Endothelial cell of umbilical vein (primary cell): ENCODE data around the gene CFAP107. TPM values are rescaled to one million over a fixed set of nuclear protein-coding genes. Genes with fewer than 3 reads are reported as not detected.

Experiments
- BruUV-seq: library from RNA; stranded (reverse); fragments of 400-500 nt; replicated peaks from 2 replicates; lab custom pipeline; 2021; lab: Mats Ljungman, UMichigan
- CTCF ChIA-PET: fragments of 300-600, 350-600 bp; sonication (Branson Sonifier 250); formaldehyde crosslinking; loops from one replicate; lab custom pipeline; 2021; ENCODE audit warnings: antibody characterized with exemption, inconsistent platforms; lab: Charles Lee
- POLR2A ChIA-PET: fragments of 300-600, 350-600 bp; sonication (Branson Sonifier 250); formaldehyde crosslinking; loops from one replicate; lab custom pipeline; 2021; ENCODE audit warnings: antibody characterized with exemption, inconsistent platforms; lab: Charles Lee
- DNase-seq: peaks from one replicate; pipeline ENCODE4 v3.0.0-alpha.2; 2011; ENCODE audit warnings: low read depth, low spot score
- FAIRE-seq: peaks from 2 replicates; lab custom pipeline; 2011; peaks lifted over from hg19 to GRCh38; lab: Jason Lieb, UNC
- H2AFZ ChIP-seq: 2 replicates; pipeline ENCODE4 v1.6.0; 2012; ENCODE audit warnings: low read depth, low read length, control low read depth, inconsistent platforms
- H3K27ac ChIP-seq: 2 replicates; pipeline ENCODE4 v1.5.1; 2011; ENCODE audit warnings: low read depth, mild to moderate bottlenecking, control low read depth, low read length, moderate library complexity; ENCODE audit not compliant: insufficient read depth
- H3K27me3 ChIP-seq, 2 experiments: 2 replicates each; pipeline versions ENCODE4 v1.6.0 to v1.6.1; 2011; ENCODE audit warnings: low read length in 2 of 2, mixed read lengths in 1 of 2; ENCODE audit not compliant: control insufficient read depth in 2 of 2, insufficient read depth in 2 of 2
- H3K36me3 ChIP-seq, 2 experiments: 2 replicates in 1 of 2; 3 replicates in 1 of 2; pipeline ENCODE4 v1.5.1; 2011; ENCODE audit warnings: low read length in 2 of 2, mild to moderate bottlenecking in 1 of 2, moderate library complexity in 1 of 2; ENCODE audit not compliant: control insufficient read depth in 2 of 2, insufficient read depth in 2 of 2; ENCODE audit errors: extremely low read depth in 1 of 2
- H3K4me1 ChIP-seq: 3 replicates; pipeline ENCODE4 v1.5.1; 2011; ENCODE audit warnings: mild to moderate bottlenecking, low read length; ENCODE audit not compliant: control insufficient read depth, insufficient read depth; ENCODE audit errors: extremely low read depth
- H3K4me2 ChIP-seq: 2 replicates; pipeline ENCODE4 v1.6.1; 2011; ENCODE audit warnings: low read length, control low read depth, mixed read lengths; ENCODE audit not compliant: insufficient read depth
- H3K4me3 ChIP-seq, 3 experiments: fragments of 200-600 bp in 1 of 3; sonication (generic), shearing (Covaris generic) in 1 of 3; replicated peaks in 1 of 3; 2 replicates each; pipeline ENCODE4 v1.5.1; 2011 to 2016; ENCODE audit warnings: control low read depth in 3 of 3, low read length in 3 of 3, mild to moderate bottlenecking in 2 of 3, inconsistent platforms in 1 of 3, low read depth in 1 of 3, moderate library complexity in 1 of 3; ENCODE audit not compliant: insufficient read depth in 1 of 3
- H3K79me2 ChIP-seq: 2 replicates; pipeline ENCODE4 v1.6.0; 2012; ENCODE audit warnings: low read length, inconsistent platforms; ENCODE audit not compliant: control insufficient read depth, insufficient read depth
- H3K9ac ChIP-seq: replicated peaks from 2 replicates; pipeline ENCODE3; 2011; ENCODE audit warnings: low read length, control low read depth; ENCODE audit not compliant: insufficient read depth; ENCODE audit errors: extremely low read depth
- H3K9me1 ChIP-seq: replicated peaks from 3 replicates; pipeline ENCODE4 v1.6.0; 2011; ENCODE audit warnings: mild to moderate bottlenecking, low read length; ENCODE audit not compliant: control insufficient read depth, insufficient read depth; ENCODE audit errors: extremely low read depth
- H3K9me3 ChIP-seq: replicated peaks from 2 replicates; pipeline ENCODE4 v1.5.1; 2012; ENCODE audit warnings: low read length, inconsistent platforms; ENCODE audit not compliant: control insufficient read depth, insufficient read depth
- H4K20me1 ChIP-seq: replicated peaks from 2 replicates; pipeline ENCODE3; 2011; ENCODE audit warnings: mild to moderate bottlenecking, low read length; ENCODE audit not compliant: control insufficient read depth, insufficient read depth; ENCODE audit errors: extremely low read depth
- EZH2 ChIP-seq: IDR thresholded peaks from 2 replicates; pipeline ENCODE4 v1.6.1; 2012; ENCODE audit warnings: borderline replicate concordance, low read depth, mild to moderate bottlenecking, moderate library complexity, low read length, inconsistent platforms; ENCODE audit not compliant: severe bottlenecking
- FOS ChIP-seq: IDR thresholded peaks from 2 replicates; pipeline ENCODE4 v1.6.1; 2011; ENCODE audit warnings: mild to moderate bottlenecking, low read length, moderate library complexity, borderline replicate concordance; ENCODE audit not compliant: insufficient read depth
- GATA2 ChIP-seq: IDR thresholded peaks from 2 replicates; pipeline ENCODE4 v1.7.0; 2011; ENCODE audit warnings: low read depth, mild to moderate bottlenecking, moderate library complexity, mixed read lengths, low read length; ENCODE audit not compliant: insufficient read length, insufficient read depth
- JUN ChIP-seq: IDR thresholded peaks from 2 replicates; pipeline ENCODE4 v1.6.1; 2011; ENCODE audit warnings: borderline replicate concordance, low read depth; ENCODE audit not compliant: insufficient read length, insufficient read depth
- MYC ChIP-seq: IDR thresholded peaks from one replicate; pipeline ENCODE4 v1.6.1; 2011; ENCODE audit warnings: mild to moderate bottlenecking, low read depth, low read length
- POLR2A ChIP-seq: IDR thresholded peaks from 2 replicates; pipeline ENCODE4 v1.6.1; 2012; ENCODE audit warnings: low read depth, mild to moderate bottlenecking, control low read depth, low read length
- POLR2AphosphoS5 ChIP-seq: IDR thresholded peaks from 2 replicates; pipeline ENCODE4 v1.6.1; 2012; ENCODE audit warnings: low read depth, mild to moderate bottlenecking, control low read depth, low read length, moderate library complexity; ENCODE audit not compliant: insufficient read depth
- dilution Hi-C: fragments of 300-500 bp; cut with MboI; formaldehyde crosslinking; loops from one replicate; pipeline ENCODE4 v1.15.0; 2019; ENCODE audit warnings: low sequenced_read_pairs; ENCODE audit not compliant: extremely low pct_ligation_motif_present
- intact Hi-C: fragments of 100-400 bp; cut with micrococcal nuclease; formaldehyde crosslinking; loops from one replicate; pipeline ENCODE4 v1.10.0; 2022
- polyA plus RNA-seq, 4 experiments: library from polyadenylated mRNA; depleted of rRNA in 3 of 4; stranded (reverse) in 3 of 4; unstranded in 1 of 4; fragments of >200 nt; gene quantifications; 2 replicates each; pipeline versions ENCODE4 v1.2.1 to v1.2.3, GENCODE V29; 2011 to 2012; ENCODE audit warnings: missing spikeins in 1 of 4
- total RNA-seq: library from RNA; stranded (reverse); gene quantifications from 2 replicates; pipeline ENCODE4 v1.2.3, GENCODE V29; 2021
- TF ChIP-seq, protein P1 (sequence below): IDR thresholded peaks from 2 replicates; pipeline ENCODE4 v1.6.1; 2011; ENCODE audit not compliant: insufficient read depth, insufficient read length
- TF ChIP-seq, protein P2 (sequence below), 2 donors: IDR thresholded peaks; 1 replicate in 1 of 2; 2 replicates in 1 of 2; pipeline ENCODE4 v1.5.1; 2011; ENCODE audit warnings: low read length in 2 of 2, mild to moderate bottlenecking in 2 of 2, moderate library complexity in 2 of 2, control low read depth in 1 of 2, inconsistent platforms in 1 of 2, low read depth in 1 of 2; ENCODE audit not compliant: insufficient read depth in 1 of 2; ENCODE audit errors: extremely low read depth in 1 of 2

The CFAP107 gene
- total and polyA plus RNA-seq, 2 donors (not counting 3 experiments of a cell fraction or from before 2014, with no cell fraction given), result not detected

DNA sequence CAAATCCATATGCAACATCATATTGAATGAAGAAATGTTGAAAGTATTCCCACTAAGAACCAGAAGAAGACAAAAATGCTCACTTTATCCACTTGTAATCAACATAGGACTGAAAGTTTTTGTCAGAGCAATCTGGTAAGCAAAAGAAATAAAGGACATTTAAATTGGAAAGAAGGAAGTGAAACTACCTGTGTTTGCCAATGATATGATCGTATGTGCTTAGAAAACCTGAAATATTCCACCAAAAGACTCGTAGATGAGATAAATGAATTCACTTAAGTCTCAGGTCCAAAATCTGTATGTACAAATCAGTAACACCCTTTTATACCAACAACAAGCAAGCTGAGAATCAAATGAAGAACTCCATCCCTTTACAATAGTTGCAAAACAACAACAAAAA lies 53.7 kb downstream of the CFAP107 start:
- intact Hi-C loops, result no loop called here
- POLR2A ChIA-PET, result no interaction called here
- Histone ChIP-seq H3K36me3 (no peaks in the 10 kb centered on the region), H3K4me2 (no peak overlapping the region), H3K27ac (no peak overlapping the region), H2AFZ (no peak overlapping the region), H3K79me2 (no peaks in the 10 kb centered on the region), H3K9ac (no peak overlapping the region), H3K4me1 (no peaks in the 10 kb centered on the region), H3K4me3 (no peak overlapping the region), H3K9me1 (no peaks in the 10 kb centered on the region), H3K9me3 (no peaks in the 10 kb centered on the region), H3K27me3 (no peaks in the 10 kb centered on the region), H4K20me1 (no peaks in the 10 kb centered on the region)
- CTCF ChIA-PET, result no interaction called here
- dilution Hi-C loops, result no loop called here
- no peak for TF ChIP-seq FOS
- no peak for TF ChIP-seq MYC
- TF ChIP-seq, protein P1, sequence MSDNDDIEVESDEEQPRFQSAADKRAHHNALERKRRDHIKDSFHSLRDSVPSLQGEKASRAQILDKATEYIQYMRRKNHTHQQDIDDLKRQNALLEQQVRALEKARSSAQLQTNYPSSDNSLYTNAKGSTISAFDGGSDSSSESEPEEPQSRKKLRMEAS, result no peak
- TF ChIP-seq EZH2, result no peak
- no peak for FAIRE-seq
- no TSS peak for BruUV-seq
- DNase-seq, result no peak

DNA sequence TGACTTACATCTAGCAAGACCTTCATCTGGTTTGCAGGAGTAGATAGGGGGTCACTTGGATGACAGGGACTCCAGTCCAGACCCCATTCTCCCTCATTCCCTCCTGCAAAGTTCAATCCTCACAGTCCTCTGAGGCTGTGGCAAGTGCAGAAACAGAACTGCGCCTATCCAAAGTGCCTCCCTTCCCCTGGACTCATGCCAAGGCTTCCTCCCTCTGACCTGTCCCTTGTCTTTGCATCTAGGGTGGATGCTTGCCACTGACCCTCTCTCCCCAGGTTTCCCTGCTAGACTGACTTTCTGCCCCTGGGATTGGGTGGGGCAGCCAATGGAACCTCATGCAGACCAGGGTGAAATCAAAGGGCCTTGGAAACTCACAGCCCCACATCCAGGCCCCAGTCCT lies 63.9 kb downstream of the CFAP107 start:
- no peak for FAIRE-seq
- no peaks in the 10 kb centered on the region for H3K4me1 ChIP-seq
- H4K20me1 ChIP-seq, result no peaks in the 10 kb centered on the region
- H3K27ac ChIP-seq, result no peak overlapping the region
- no peak overlapping the region for H3K4me3 ChIP-seq
- no peaks in the 10 kb centered on the region for H3K36me3 ChIP-seq
- CTCF ChIA-PET, result no interaction called here
- H3K4me2 ChIP-seq, result no peak overlapping the region
- H3K79me2 ChIP-seq, result no peaks in the 10 kb centered on the region
- H3K27me3 ChIP-seq, result no peaks in the 10 kb centered on the region
- H3K9me3 ChIP-seq, result no peaks in the 10 kb centered on the region
- no peak overlapping the region for H3K9ac ChIP-seq
- intact Hi-C loops, result no loop called here
- DNase-seq, result no peak
- H3K9me1 ChIP-seq, result no peaks in the 10 kb centered on the region
- dilution Hi-C loops, result no loop called here
- BruUV-seq, result no TSS peak
- TF ChIP-seq JUN, result no peak
- no peak for TF ChIP-seq MYC
- TF ChIP-seq POLR2AphosphoS5, result no peak
- no peak for TF ChIP-seq POLR2A
- TF ChIP-seq, protein P1, result no peak
- TF ChIP-seq, protein P2, sequence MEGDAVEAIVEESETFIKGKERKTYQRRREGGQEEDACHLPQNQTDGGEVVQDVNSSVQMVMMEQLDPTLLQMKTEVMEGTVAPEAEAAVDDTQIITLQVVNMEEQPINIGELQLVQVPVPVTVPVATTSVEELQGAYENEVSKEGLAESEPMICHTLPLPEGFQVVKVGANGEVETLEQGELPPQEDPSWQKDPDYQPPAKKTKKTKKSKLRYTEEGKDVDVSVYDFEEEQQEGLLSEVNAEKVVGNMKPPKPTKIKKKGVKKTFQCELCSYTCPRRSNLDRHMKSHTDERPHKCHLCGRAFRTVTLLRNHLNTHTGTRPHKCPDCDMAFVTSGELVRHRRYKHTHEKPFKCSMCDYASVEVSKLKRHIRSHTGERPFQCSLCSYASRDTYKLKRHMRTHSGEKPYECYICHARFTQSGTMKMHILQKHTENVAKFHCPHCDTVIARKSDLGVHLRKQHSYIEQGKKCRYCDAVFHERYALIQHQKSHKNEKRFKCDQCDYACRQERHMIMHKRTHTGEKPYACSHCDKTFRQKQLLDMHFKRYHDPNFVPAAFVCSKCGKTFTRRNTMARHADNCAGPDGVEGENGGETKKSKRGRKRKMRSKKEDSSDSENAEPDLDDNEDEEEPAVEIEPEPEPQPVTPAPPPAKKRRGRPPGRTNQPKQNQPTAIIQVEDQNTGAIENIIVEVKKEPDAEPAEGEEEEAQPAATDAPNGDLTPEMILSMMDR (IDR thresholded peaks at IDR 0.05; ENCODE audit: extremely low read depth in 1 of 2, insufficient read depth in 1 of 2, low read depth in 1 of 2, low read length in 2 of 2), result no peak
- TF ChIP-seq GATA2, result no peak
- no peak for TF ChIP-seq EZH2
- TF ChIP-seq FOS, result no peak
- H2AFZ ChIP-seq, result no peak overlapping the region
- POLR2A ChIA-PET, result no interaction called here
